GM23248 (cell line): ENCODE data around the gene GINS1.

Experiments used
- EZH2 ChIP-seq: fragments of 200-600 bp; sonication (generic); IDR thresholded peaks from 2 replicates; pipeline ENCODE4 v1.6.1; 2018; ENCODE audit warnings: antibody characterized with exemption, mild to moderate bottlenecking; ENCODE audit not compliant: insufficient read depth, poor library complexity, severe bottlenecking
- EZH2phosphoT487 ChIP-seq: fragments of 200-600 bp; sonication (generic); IDR thresholded peaks from 2 replicates; pipeline ENCODE4 v1.6.1; 2018; ENCODE audit warnings: antibody characterized with exemption, moderate library complexity, mild to moderate bottlenecking, low read depth; ENCODE audit not compliant: insufficient read depth

DNA sequence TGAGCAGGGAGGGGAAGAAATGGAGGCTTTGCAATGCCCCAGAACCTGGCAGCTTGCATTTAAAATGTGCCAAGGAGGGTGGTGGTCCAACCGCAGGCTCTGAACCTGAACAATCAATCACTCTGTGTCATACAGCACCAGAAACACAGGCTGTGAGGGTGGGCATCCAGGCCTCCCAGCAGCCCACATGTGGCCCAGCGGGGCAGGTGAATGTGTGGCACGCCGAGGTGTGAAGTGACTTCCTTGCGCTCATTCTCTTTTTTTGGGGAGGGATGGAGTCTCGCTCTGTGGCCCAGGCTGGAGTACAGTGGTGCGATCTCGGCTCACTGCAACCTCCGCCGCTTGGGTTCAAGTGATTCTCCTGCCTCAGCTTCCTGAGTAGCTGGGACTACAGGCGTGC, 80.5 kb downstream of the GINS1 start:
- no peak for TF ChIP-seq EZH2phosphoT487
- TF ChIP-seq EZH2: no peak
